H1 (cell line): ENCODE data around the gene PPM1K. TPM values are rescaled to one million over a fixed set of nuclear protein-coding genes. Genes with fewer than 3 reads are reported as not detected.

Experiments used
- RBBP5 ChIP-seq: IDR thresholded peaks from 2 replicates; pipeline ENCODE4 v1.7.1; 2012; ENCODE audit warnings: low read depth, mild to moderate bottlenecking, inconsistent platforms, low read length, moderate library complexity, borderline replicate concordance
- polyA plus RNA-seq, 7 experiments: library from polyadenylated mRNA; depleted of rRNA in 3 of 7; stranded (reverse) in 5 of 7; unstranded in 2 of 7; fragments of >200 nt in 5 of 7; fragments of 200-250 nt in 2 of 7; gene quantifications; 1 replicate in 5 of 7; 2 replicates in 1 of 7; 4 replicates in 1 of 7; pipeline versions ENCODE4 v1.2.1 to v1.2.3, GENCODE V29; 2011 to 2013; ENCODE audit warnings: missing spikeins in 2 of 7, mixed read lengths in 2 of 7
- total RNA-seq: library from RNA; stranded (reverse); fragmentation: NEBNext Ultra II Directional; extraction: Animal tissue kit (Norgen Biotek cat#: 25700); gene quantifications from 2 replicates; pipeline ENCODE4 v1.2.1, GENCODE V29; 2021

PPM1K gene
- total and polyA plus RNA-seq, 2 of the 8 experiments (the other 6 are each of a cell fraction or from before 2014, with no cell fraction given) = 4.2 to 10.7 TPM

DNA sequence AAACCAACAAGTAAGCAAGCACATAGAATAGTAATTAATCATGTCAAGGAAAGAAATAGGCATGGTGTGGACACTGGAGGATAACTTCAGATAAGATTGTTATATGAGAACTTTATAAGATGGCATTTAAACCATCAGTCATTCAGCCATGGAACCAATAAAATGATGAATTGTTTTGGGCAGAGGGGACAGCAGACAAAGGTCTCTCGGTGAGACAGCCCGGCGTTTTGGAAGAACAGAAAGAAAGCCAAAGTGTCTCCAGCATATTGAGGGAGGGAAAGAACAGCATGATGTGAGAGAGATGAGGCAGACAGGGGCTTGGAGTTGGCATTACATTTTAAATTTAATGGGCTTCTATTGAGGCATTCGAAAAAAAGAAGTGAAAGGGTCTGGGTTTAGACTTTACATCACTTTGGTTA, 883 bp upstream of the PPM1K start (continued):
- no peak for TF ChIP-seq RBBP5
